Activated CD4-positive, CD25-positive, alpha-beta regulatory T cell (primary cell): ENCODE measurements around the gene PIMREG.

Experiments used
- DNase-seq, 4 experiments: peaks; one replicate each; lab custom pipeline; 2025; lab: John Stamatoyannopoulos, UW

Gene PIMREG

DNA sequence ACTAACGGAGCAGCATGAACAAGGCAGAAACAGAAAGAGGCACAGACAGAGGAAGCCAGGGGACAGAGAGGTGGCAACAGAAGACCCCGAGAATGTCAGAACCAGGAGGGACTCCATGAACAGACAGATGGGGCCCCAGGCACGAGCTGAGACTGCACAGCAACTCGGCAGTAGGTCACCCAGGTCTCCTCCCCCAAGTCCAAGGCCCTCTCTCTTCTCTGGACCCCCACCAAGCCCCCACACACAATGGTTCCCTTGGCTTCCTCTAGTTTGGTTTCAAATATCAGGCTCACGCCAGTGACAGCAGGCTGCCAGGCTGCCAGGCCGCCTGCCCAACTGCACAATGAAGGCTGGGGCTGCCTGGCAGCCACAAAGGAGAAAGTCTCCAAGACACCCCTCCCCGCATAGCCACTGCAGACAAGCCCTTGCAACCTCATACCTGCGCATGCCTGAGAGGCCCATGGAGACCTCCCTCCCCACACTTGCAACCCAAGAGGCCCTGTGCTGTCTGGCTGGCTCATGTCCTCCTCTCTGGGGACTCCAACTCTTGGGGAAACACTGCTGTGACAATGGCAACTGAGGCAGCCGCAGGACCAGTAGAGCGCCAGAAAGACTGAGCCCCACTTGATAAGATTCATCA is 54.8 kb downstream of the PIMREG start:
- no peak for DNase-seq
